ENCODE results near the gene NEDD4L. TPM values are rescaled to one million over a fixed set of nuclear protein-coding genes. Genes with fewer than 3 reads are reported as not detected.

Gene NEDD4L
- total RNA-seq, result 10.5 and 13.2 TPM in 2 replicates

DNA sequence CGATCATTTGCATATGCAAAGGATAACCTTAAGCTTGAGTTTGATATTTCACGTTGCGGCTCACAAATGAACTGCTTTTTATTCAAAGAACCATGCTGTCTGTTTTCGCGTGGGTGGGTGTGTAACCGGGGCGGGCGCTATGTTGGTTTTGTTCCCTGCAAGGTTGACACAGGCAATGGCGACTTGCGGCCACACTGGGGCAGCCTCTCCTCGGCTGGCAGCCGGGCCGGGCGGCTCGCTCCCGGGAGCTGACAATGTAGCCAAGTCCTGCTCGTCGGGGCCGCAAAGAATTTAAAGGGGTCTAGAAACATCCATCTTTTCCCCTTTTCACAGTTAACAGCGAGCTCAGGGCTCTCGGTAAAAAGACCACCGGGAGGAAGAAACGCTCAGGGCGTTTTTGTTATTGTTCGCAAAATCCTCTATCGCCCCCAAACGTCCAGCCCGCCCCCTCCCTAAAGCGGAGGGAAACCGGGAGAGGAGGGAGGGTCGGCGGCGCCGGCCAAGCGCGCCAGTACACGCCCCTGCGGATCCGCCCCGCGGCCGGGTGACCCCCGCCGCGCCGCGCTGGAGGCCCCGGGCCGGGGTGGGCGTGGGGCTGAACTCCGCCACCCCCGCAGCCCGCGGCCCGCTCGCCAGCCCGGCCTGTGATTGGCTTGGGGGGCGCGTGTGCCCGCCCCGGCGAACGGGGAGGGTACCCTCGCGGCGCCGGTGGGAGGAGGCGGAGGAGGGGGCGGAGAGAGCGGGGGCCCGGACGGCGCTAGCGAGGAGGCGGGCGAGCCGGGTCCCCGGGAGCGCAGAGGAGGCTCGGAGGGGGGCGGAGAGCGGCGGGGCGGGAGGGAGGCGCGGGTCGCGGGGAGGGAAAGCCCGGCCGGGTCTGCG is at the start of gene NEDD4L:
TSS of gene NEDD4L (plus strand) at position 736 of the 879 bp plus-strand sequence. CDS start 435 bp downstream, outside the sequence.

Other genes with a start within 250 kb of the NEDD4L start
- 19.7 and 24.5 TPM in 2 replicates for gene ATP8B1, start 240.9 kb upstream of the NEDD4L start, total RNA-seq